Measurements from ENCODE around the gene PPP2R2D. TPM values are rescaled to one million over a fixed set of nuclear protein-coding genes. Genes with fewer than 3 reads are reported as not detected.

PPP2R2D gene
- total RNA-seq, 2 donors from 2014 or later: 35.5 to 37.5 TPM

DNA sequence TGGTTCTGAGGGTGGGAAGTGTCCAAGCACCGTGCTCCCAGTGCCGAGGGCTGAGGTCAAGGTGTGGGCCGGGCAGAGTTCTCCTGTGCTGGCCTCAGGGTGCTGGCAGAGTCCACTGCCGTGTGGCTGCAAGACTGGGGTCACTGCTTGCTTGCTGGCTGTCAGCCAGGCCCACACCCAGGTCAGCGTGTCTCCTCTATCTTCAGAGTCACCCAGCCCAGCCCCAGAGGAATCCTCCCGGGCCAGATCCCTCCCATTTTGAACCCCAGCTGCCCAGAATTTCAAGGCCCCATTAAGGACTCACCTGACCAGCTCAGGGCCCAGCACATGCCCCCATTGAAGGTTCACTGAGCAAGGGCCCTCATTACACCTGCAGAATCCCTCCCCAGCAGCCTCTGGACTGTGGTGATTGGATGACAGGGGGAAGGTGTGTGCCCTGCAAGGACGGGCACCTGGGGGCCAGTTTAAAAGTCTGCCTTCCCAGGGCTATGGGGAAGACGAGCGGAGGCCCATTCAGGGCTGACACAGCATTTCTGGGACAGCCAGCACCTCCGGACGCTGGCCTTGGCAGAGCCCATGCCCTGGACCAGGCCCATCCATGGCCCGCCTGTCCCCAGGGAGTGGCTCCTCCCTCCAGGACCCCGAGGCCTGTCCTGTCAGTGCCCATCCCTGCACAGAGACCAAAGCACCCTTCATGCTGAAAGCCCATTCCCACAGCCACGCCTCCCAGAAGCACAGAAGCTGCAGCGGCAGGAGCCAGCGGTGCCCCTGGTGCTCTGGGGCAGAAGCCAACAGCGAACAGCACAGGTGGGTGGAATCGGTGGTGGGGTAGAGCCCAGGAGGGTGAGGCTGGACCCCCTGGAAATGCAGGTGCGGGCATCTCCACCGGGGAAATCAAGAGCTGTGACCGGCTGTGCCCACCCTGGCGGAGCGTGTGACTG lies 45.1 kb upstream of the PPP2R2D start:
- peak; percentile 32 for DNase-seq
- H3K9me3 ChIP-seq (ENCODE audit: control insufficient read depth, low read length): no peaks in the 10 kb centered on the region
- no peak overlapping the region for H3K9ac ChIP-seq (ENCODE audit: extremely low read depth, low read length, poor library complexity, severe bottlenecking)
- Mint-ChIP-seq H3K27ac (no peak overlapping the region), H3K27me3 (ENCODE audit: insufficient read depth) (peaks cover 2% of the 10 kb centered on the region), H3K4me1 (no peaks in the 10 kb centered on the region), H3K4me3 (no peak overlapping the region), H3K9me3 (no peaks in the 10 kb centered on the region), H3K36me3 (ENCODE audit: low read depth) (no peaks in the 10 kb centered on the region)
- TF ChIP-seq, protein P1, sequence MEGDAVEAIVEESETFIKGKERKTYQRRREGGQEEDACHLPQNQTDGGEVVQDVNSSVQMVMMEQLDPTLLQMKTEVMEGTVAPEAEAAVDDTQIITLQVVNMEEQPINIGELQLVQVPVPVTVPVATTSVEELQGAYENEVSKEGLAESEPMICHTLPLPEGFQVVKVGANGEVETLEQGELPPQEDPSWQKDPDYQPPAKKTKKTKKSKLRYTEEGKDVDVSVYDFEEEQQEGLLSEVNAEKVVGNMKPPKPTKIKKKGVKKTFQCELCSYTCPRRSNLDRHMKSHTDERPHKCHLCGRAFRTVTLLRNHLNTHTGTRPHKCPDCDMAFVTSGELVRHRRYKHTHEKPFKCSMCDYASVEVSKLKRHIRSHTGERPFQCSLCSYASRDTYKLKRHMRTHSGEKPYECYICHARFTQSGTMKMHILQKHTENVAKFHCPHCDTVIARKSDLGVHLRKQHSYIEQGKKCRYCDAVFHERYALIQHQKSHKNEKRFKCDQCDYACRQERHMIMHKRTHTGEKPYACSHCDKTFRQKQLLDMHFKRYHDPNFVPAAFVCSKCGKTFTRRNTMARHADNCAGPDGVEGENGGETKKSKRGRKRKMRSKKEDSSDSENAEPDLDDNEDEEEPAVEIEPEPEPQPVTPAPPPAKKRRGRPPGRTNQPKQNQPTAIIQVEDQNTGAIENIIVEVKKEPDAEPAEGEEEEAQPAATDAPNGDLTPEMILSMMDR (conservative IDR thresholded peaks at IDR 0.05): no peak
- no peak overlapping the region for H3K4me3 ChIP-seq (ENCODE audit: low read length)
- H3K36me3 ChIP-seq (ENCODE audit: control insufficient read depth, insufficient read depth, low read length): no peaks in the 10 kb centered on the region
- WGBS, 2 experiments (ENCODE audit: insufficient coverage in 1 of 2, insufficient read length in 1 of 2): 81 to 90% methylated on average over 9 to 23 of the region's 23 CpGs
- H3K27ac ChIP-seq (ENCODE audit: low read depth, low read length): no peak overlapping the region
- no peaks in the 10 kb centered on the region for H3K4me1 ChIP-seq (ENCODE audit: control insufficient read depth, insufficient read depth, low read length)
- no peaks in the 10 kb centered on the region for H3K27me3 ChIP-seq (ENCODE audit: control insufficient read depth, insufficient read depth, low read length, poor library complexity, severe bottlenecking)

GRCh38 chr10:131856441-131857094 lies 44.2 kb upstream of the PPP2R2D start:
- H3K27ac Mint-ChIP-seq: no peak overlapping the region
- Histone ChIP-seq H3K9me3 (ENCODE audit: control insufficient read depth, low read length) (no peaks in the 10 kb centered on the region), H3K4me3 (ENCODE audit: low read length) (no peak overlapping the region), H3K27me3 (ENCODE audit: control insufficient read depth, insufficient read depth, low read length, poor library complexity, severe bottlenecking) (no peaks in the 10 kb centered on the region), H3K36me3 (ENCODE audit: control insufficient read depth, insufficient read depth, low read length) (no peaks in the 10 kb centered on the region), H3K4me1 (ENCODE audit: control insufficient read depth, insufficient read depth, low read length) (no peaks in the 10 kb centered on the region), H3K27ac (ENCODE audit: low read depth, low read length) (no peak overlapping the region), H3K9ac (ENCODE audit: extremely low read depth, low read length, poor library complexity, severe bottlenecking) (no peak overlapping the region)
- no peaks in the 10 kb centered on the region for H3K4me1 Mint-ChIP-seq
- H3K4me3 Mint-ChIP-seq: no peak overlapping the region
- H3K36me3 Mint-ChIP-seq (ENCODE audit: low read depth): no peaks in the 10 kb centered on the region
- peaks cover 2% of the 10 kb centered on the region for H3K27me3 Mint-ChIP-seq (ENCODE audit: insufficient read depth)
- H3K9me3 Mint-ChIP-seq: no peaks in the 10 kb centered on the region
- DNase-seq: peak; percentile 22
- TF ChIP-seq, protein P1 (conservative IDR thresholded peaks at IDR 0.05): no peak
- 79 to 88% methylated on average over 11 to 18 of the region's 18 CpGs for WGBS, 2 experiments (ENCODE audit: insufficient coverage in 1 of 2, insufficient read length in 1 of 2)

DNA sequence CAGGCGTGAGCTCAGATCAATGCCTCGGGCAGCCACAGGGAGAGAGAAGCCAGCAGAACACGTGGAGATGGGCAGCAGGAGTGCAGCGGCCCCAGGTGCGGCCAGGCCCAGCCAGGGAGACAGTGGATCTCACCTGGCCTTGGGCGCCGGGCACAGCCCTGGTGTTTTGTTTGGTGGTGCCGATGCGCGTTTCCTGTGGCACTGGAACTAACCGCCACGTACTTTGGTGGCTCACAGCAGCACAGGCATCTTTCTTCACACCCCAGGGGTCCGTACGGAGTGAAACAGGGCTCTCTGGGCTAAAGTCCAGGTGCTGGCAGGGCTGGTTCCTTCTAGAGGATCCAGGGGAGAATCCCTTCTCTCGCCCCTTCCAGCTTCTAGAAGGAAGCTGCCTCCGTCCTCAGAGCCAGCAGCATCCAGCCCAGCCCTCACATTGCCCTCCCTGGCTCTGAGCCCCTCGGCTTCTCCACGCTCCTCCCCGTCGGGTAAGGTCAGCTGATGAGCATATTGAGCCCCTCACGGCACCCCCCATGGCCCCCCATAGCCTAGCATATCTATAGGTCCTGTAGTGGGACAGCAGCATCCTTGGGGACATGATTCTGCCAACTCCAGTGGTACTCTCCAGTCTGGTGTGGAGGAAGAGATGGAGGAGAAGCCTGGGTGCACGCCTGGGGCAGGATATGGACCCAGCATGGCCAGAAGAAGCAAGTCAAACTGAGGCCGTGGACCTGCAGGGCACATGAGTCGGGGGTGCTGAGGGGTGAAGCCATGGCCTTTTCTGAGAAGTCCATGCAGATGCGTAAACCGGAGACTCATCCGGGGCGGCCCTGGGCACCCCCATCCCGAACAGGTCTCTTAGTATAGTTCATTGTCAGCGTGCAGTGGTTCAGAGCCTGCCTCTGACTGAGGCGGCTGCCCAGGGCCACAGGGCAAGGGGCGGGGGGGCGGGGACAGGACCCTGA lies 43.4 kb upstream of the PPP2R2D start:
- WGBS, 2 experiments (ENCODE audit: insufficient coverage in 1 of 2, insufficient read length in 1 of 2): 87 to 89% methylated on average over 17 to 33 of the region's 33 CpGs
- no peak overlapping the region for H3K4me3 ChIP-seq (ENCODE audit: low read length)
- H3K27ac ChIP-seq (ENCODE audit: low read depth, low read length): no peak overlapping the region
- no peaks in the 10 kb centered on the region for H3K9me3 ChIP-seq (ENCODE audit: control insufficient read depth, low read length)
- H3K4me3 Mint-ChIP-seq: no peak overlapping the region
- peak; percentile 44 for DNase-seq
- no peaks in the 10 kb centered on the region for H3K27me3 ChIP-seq (ENCODE audit: control insufficient read depth, insufficient read depth, low read length, poor library complexity, severe bottlenecking)
- no peak overlapping the region for H3K9ac ChIP-seq (ENCODE audit: extremely low read depth, low read length, poor library complexity, severe bottlenecking)
- no peaks in the 10 kb centered on the region for H3K36me3 ChIP-seq (ENCODE audit: control insufficient read depth, insufficient read depth, low read length)
- H3K27ac Mint-ChIP-seq: no peak overlapping the region
- H3K9me3 Mint-ChIP-seq: no peaks in the 10 kb centered on the region
- H3K27me3 Mint-ChIP-seq (ENCODE audit: insufficient read depth): peaks cover 2% of the 10 kb centered on the region
- no peaks in the 10 kb centered on the region for H3K36me3 Mint-ChIP-seq (ENCODE audit: low read depth)
- H3K4me1 ChIP-seq (ENCODE audit: control insufficient read depth, insufficient read depth, low read length): no peaks in the 10 kb centered on the region
- H3K4me1 Mint-ChIP-seq: no peaks in the 10 kb centered on the region
- TF ChIP-seq, protein P1 (conservative IDR thresholded peaks at IDR 0.05): no peak

Measured in endodermal cell (in vitro differentiated cells).